GM12865 (cell line): ENCODE data around the gene C12orf43.

ENCODE experiments used
- DNase-seq: peaks from one replicate; pipeline ENCODE4 v3.0.0; 2010; ENCODE audit warnings: low read depth
- H3K4me3 ChIP-seq: 2 replicates; pipeline ENCODE4 v1.5.1; 2011; ENCODE audit warnings: mild to moderate bottlenecking, low read depth, low read length, control low read depth
- TF ChIP-seq, protein P1 (sequence below): IDR thresholded peaks from 2 replicates; pipeline ENCODE4 v1.5.1; 2011; ENCODE audit warnings: low read length, control low read depth, low read depth, inconsistent platforms; ENCODE audit not compliant: insufficient read depth; ENCODE audit errors: missing control alignments

The C12orf43 gene

GRCh38 chr12:120979220-120979861 lies 36.9 kb downstream of the C12orf43 start:
- no peak overlapping the region for H3K4me3 ChIP-seq
- TF ChIP-seq, protein P1, sequence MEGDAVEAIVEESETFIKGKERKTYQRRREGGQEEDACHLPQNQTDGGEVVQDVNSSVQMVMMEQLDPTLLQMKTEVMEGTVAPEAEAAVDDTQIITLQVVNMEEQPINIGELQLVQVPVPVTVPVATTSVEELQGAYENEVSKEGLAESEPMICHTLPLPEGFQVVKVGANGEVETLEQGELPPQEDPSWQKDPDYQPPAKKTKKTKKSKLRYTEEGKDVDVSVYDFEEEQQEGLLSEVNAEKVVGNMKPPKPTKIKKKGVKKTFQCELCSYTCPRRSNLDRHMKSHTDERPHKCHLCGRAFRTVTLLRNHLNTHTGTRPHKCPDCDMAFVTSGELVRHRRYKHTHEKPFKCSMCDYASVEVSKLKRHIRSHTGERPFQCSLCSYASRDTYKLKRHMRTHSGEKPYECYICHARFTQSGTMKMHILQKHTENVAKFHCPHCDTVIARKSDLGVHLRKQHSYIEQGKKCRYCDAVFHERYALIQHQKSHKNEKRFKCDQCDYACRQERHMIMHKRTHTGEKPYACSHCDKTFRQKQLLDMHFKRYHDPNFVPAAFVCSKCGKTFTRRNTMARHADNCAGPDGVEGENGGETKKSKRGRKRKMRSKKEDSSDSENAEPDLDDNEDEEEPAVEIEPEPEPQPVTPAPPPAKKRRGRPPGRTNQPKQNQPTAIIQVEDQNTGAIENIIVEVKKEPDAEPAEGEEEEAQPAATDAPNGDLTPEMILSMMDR: no peak
- no peak for DNase-seq

DNA sequence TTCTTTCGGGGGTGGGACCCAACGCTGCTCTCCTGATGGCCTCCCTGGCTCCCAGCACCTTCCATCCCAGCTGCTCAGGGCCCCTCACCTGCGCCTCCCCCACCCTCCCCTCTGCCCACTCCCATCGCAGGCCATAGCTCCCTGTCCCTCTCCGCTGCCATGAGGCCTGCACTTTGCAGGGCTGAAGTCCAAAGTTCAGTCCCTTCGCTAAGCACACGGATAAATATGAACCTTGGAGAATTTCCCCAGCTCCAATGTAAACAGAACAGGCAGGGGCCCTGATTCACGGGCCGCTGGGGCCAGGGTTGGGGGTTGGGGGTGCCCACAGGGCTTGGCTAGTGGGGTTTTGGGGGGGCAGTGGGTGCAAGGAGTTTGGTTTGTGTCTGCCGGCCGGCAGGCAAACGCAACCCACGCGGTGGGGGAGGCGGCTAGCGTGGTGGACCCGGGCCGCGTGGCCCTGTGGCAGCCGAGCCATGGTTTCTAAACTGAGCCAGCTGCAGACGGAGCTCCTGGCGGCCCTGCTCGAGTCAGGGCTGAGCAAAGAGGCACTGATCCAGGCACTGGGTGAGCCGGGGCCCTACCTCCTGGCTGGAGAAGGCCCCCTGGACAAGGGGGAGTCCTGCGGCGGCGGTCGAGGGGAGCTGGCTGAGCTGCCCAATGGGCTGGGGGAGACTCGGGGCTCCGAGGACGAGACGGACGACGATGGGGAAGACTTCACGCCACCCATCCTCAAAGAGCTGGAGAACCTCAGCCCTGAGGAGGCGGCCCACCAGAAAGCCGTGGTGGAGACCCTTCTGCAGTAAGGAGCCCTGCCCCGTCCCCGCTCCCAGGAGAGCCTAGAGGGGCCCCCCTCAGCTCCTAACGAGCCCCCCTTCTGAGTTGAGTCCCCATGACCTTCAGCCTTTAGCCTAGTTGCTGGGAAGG lies 37.7 kb downstream of the C12orf43 start, which contains the start of gene HNF1A:
HNF1A (plus strand) TSS at position 248 of the 924 bp plus-strand sequence; CDS start at position 474, 226 bp downstream.
- TF ChIP-seq, protein P1: no peak
- no peak for DNase-seq
- H3K4me3 ChIP-seq: no peak within 1 kb of the TSS

DNA sequence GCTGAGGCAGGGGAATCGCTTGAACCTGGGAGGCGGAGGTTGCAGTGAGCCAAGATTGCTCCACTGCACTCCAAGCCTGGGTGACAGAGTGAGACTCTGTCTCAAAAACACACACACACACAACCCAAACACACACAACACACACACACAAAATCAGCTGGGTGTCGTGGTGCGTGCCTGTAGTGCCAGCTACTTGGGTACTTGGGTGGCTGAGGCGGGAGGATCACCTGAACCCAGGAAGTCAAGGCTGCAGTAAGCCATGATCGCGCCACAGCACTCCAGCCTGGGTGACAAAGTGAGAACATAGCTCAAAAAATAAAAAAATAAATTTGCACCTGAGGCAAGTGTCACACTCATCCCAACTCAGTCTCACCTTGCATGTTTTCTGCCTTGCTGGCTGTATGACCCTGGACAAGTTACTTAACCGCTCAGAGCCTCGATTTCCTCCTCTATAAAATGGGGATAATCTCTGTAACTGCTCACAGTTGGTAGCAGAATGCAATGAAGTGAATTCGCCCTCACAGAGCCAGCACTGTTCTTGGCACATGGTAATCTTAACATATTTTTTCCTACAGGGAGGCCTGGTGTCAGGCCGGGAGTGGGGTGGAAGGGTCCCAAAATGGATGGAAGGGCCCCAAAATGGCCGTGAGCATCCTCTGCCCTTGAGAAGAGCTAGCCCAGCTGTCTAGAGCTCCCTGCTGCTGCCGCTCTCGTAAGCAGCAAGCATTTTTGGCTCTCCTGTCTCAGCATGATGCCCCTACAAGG lies 38.6 kb downstream of the C12orf43 start:
- no peak for DNase-seq
- TF ChIP-seq, protein P1: no peak
- H3K4me3 ChIP-seq: no peak overlapping the region

- DNase-seq: no peak
- no peak overlapping the region for H3K4me3 ChIP-seq
- TF ChIP-seq, protein P1: no peak
These were observed 43.3 kb downstream of the C12orf43 start for GRCh38 chr12:120972870-120973543.

DNA sequence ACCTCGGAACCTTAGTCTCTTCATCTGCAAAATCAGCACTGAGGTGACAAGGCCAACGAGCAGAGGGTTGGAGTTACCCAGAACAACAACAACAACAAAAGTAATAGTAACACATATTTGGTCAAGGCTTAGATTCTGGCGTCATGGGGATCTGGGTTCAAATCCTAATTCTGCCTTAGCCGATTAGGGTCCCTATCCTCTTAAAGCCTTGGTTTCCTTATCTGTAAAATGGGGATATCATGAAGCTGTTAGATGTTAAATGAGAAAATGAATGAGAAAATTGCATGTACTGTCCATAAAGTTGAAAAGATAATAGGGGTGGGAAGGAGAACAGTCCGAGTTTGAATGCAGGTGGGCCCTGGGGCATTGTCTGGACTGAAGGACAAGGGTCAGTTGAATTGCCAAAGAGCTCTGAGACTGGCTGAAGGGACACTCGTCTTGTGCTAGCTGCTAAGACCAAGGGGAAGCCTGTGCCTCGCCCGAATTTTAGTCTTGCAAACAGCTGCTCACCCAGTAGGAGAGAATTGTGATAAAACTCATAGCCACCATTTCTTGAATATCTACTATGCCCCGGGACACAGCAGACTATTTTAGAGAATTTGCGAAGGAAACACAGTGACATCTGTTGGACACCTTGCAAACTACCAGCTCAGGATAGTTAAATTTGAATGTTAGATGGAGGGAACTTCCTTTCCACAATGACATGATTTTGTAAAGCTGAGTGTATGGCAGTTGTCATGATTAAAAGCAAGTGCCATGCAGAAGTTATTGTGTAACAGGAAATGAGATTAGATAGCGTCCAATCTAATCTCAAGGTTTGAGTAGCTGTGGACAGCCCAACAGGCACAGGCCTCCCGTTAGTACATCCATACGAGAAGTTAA lies 44.7 kb downstream of the C12orf43 start:
- peak; percentile 79 for DNase-seq
- TF ChIP-seq, protein P1: peak; percentile 70
- H3K4me3 ChIP-seq: no peak overlapping the region
